Effector memory CD8-positive, alpha-beta T cell (primary cell): ENCODE results near the gene ZNF335.

ENCODE experiments used
- ATAC-seq: fragments of 150-1000 bp; cut with Tn5 transposase; replicated peaks from 2 replicates; pipeline ENCODE4 v1.10.0; 2021; ENCODE audit warnings: mild to moderate bottlenecking, moderate library complexity
- DNase-seq, 3 experiments: peaks; one replicate each; pipeline ENCODE4 v3.0.0; 2021
- H3K27ac Mint-ChIP-seq, 2 donors: one replicate each; pipeline ENCODE4 v1.8.0; 2022; ENCODE audit warnings: mild to moderate bottlenecking in 2 of 2, mixed read lengths in 2 of 2, moderate library complexity in 2 of 2
- H3K27me3 Mint-ChIP-seq, 2 donors: one replicate each; pipeline ENCODE4 v1.8.0; 2022; ENCODE audit warnings: mixed read lengths in 2 of 2
- H3K36me3 Mint-ChIP-seq: one replicate; pipeline ENCODE4 v1.8.0; 2022; ENCODE audit warnings: mild to moderate bottlenecking, moderate library complexity, mixed read lengths; ENCODE audit not compliant: insufficient read depth
- H3K4me1 Mint-ChIP-seq, 2 donors: one replicate each; pipeline ENCODE4 v1.8.0; 2022; ENCODE audit warnings: low read depth in 2 of 2, mixed read lengths in 2 of 2
- H3K4me3 Mint-ChIP-seq, 2 donors: one replicate each; pipeline ENCODE4 v1.8.0; 2022; ENCODE audit warnings: mild to moderate bottlenecking in 2 of 2, mixed read lengths in 2 of 2, moderate library complexity in 2 of 2
- H3K9me3 Mint-ChIP-seq, 2 donors: one replicate each; pipeline ENCODE4 v1.8.0; 2022; ENCODE audit warnings: mixed read lengths in 2 of 2

ZNF335 gene

DNA sequence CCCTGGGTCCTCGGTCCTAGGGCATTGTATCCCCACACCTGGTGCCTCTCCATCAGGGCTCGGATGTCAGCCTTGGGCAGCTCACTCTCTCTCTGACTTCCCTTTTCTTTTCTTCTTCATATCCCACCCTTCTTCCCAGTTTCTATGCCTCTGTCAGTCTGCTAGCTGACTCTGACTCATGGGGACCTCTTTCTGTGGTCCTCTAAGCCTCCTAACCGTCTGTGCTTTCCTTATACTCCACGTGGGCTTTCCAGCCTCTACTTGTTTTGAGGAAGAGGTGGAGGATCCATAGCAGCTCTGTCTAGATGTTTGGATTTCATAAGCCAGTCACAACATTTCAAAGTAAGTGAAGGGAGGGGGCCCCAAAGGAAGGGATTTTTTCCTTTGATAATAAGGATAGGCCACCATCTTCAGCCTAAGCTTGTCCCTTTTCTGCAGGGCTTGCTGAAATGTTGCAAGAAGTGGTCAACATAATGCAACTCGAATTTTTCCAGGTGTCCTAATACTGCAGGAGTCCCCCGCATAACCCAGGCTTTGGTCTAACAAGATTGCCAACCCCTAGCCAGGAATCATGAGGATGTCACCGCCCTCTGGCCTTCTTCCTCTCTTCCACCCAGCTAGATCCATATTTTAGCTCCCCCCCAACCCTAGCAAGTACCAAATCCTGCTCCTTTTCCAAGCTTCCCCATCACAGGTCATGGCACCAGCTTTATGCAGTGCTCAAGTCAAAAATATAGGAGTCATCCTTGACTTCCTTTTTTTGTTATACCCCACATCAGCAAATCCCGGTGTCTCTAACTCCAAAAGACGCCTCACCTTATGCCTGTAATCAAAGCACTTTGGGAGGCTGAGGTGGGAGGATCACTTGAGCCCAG, 51.3 kb downstream of the ZNF335 start:
- DNase-seq (no peak), ATAC-seq (no peak)
- no peaks in the 10 kb centered on the region for H3K36me3 Mint-ChIP-seq
- H3K4me1 Mint-ChIP-seq: no peaks in the 10 kb centered on the region
- H3K4me3 Mint-ChIP-seq: no peak overlapping the region
- H3K27ac Mint-ChIP-seq: no peak overlapping the region
- peaks cover 29 to 64% of the 10 kb centered on the region in 2 donors for H3K27me3 Mint-ChIP-seq
- H3K9me3 Mint-ChIP-seq: no peaks in the 10 kb centered on the region

DNA sequence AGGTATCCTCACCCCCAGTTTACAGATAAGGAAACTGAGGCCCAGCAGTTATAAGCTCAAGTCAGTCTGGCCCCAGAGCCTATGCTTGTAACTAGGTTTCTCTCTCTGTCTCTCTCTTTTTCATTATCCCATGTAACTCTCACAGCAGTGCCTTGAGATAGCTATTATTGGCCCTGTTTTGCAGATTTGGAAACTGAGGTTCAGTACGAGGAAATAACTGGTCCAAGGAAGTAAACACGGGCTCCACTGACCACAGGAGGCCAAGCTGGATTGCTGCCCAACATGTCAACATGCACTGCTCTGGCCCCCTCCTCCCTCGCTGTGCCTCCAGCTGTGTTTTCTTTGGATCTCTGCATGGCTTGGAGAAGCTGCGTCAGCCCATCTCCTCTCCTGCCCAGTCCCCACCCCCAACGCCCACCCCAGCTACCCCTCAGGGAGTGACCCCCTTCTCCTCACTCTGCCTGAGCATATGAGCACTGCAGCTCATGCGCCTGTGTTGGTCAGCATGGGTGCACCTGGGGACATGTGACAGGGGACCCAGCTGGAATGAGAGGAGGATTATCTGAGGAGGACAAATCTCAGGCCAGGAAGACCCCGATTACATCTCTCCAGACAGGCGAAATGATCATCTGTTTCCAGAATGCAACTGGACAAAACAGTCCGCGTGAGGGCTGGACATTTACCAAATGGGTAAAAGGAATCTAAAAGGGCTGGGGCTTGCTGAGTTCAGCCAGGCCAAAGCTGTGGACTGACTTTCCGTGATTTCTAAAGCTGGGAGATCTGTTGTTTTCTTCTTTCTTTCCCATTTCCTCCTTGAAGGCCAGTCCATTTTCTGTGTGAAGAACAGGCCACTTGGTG, 52.2 kb downstream of the ZNF335 start:
- DNase-seq: no peak
- no peak for ATAC-seq
- Mint-ChIP-seq H3K4me1 (no peaks in the 10 kb centered on the region), H3K27me3 (peaks cover 29 to 72% of the 10 kb centered on the region in 2 donors), H3K36me3 (no peaks in the 10 kb centered on the region), H3K4me3 (no peak overlapping the region), H3K27ac (no peak overlapping the region), H3K9me3 (no peaks in the 10 kb centered on the region)

DNA sequence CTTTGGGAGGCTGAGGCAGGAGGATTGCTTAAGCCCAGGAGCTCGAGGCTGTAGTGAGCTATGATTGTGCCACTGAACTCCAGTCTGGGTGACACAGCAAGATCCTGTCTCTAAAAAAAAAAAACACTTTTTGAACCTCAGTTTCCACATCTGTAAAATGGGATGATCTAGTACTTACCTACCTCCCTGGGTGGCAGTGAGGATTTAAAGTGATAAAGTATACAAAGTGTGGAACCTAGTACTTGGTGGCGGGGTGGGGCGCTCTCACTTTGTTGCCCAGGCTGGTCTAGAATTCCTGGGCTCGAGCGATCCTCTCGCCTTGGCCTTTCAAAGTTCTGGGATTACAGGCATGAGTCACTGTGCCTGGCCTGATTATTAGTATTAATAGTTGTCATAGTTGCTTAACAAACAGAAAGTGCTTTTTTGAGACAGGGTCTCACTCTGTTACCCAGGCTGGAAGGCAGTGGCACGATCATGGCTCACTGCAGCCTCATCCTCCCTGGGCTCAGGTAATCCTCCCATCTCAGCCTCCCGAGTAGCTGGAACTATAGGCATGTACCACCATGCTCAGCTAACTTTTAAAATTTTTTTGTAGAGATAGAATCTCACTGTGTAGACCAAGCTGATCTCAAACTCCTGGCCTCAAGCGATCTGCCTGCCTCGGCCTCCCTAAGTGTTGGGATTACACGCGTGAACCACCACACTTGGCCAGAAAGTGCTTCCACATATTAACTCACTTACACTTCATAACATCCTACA, 53.0 kb downstream of the ZNF335 start:
- no peak overlapping the region for H3K4me3 Mint-ChIP-seq
- no peaks in the 10 kb centered on the region for H3K36me3 Mint-ChIP-seq
- ATAC-seq (no peak), DNase-seq (no peak)
- no peak overlapping the region for H3K27ac Mint-ChIP-seq
- no peaks in the 10 kb centered on the region for H3K4me1 Mint-ChIP-seq
- no peaks in the 10 kb centered on the region for H3K9me3 Mint-ChIP-seq
- H3K27me3 Mint-ChIP-seq: peaks cover 29 to 72% of the 10 kb centered on the region in 2 donors

DNA sequence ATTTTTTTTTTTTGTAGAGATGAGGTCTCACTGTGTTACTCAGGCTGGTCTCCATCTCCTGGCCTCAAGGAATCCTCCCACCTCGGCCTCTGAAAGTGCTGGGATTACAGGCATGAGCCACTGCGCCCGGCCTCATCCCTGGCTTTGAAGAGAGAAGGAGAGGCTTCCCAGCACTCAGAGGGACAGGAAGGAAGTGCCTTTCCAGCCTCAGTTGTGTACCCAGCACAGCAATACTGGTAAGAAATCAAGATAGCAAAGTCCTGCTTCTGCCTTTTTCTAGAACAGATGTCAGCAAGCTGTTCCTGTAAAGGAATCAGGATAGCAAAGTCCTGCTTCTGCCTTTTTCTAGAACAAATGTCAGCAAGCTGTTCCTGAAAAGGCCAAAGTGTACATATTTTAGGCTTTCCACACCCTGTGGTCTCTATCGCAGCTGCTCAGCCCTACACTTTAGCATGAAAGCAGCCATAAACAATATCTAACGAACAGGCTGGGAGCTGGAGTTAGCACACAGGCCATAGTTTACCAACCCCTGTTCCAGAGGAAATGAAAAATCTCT, 53.7 kb downstream of the ZNF335 start:
- H3K27ac Mint-ChIP-seq: no peak overlapping the region
- H3K9me3 Mint-ChIP-seq: no peaks in the 10 kb centered on the region
- no peaks in the 10 kb centered on the region for H3K4me1 Mint-ChIP-seq
- no peak overlapping the region for H3K4me3 Mint-ChIP-seq
- H3K36me3 Mint-ChIP-seq: no peaks in the 10 kb centered on the region
- H3K27me3 Mint-ChIP-seq: peaks cover 29 to 72% of the 10 kb centered on the region in 2 donors
- ATAC-seq (no peak), DNase-seq (no peak)

DNA sequence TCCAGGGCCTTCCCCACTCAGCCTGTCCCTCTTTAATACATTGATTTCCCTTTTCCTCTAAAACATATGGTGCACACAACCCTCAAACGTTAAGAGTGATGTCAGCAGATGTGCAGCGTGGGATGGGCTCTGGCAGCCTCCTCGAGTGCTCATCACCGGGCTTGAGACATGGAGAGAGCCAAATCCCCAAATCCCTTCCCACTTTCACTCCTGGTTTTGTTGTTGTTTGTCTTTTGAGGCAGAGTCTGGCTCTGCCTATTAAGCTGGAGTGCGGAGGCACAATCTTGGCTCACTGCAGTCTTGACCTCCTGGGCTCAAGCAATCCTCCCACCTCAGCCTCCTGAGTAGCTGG, 54.2 kb downstream of the ZNF335 start:
- Mint-ChIP-seq H3K27me3 (peaks cover 29 to 70% of the 10 kb centered on the region in 2 donors), H3K4me1 (no peaks in the 10 kb centered on the region), H3K4me3 (no peak overlapping the region), H3K36me3 (no peaks in the 10 kb centered on the region), H3K27ac (no peak overlapping the region), H3K9me3 (no peaks in the 10 kb centered on the region)
- DNase-seq: no peak
- no peak for ATAC-seq

DNA sequence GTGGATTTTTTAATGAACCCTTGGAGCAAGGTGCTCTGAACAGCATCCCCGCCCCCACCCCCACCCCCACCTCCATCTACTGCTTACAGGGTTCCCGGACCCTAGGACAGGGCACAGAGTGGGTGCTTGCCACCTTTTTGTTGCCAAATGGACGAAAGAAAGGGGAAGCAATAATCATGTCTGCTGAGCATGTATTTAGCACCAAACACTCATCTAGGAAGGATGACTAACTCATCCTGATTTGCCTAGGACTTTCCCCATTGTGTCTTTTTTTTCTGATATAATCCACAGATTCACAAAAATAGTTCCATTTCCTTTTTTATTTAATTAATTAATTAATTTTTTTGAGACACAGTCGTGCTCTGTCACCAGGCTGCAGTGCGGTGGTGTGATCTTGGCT, 58.9 kb downstream of the ZNF335 start:
- Mint-ChIP-seq H3K4me1 (peaks cover 11 to 16% of the 10 kb centered on the region in 2 donors), H3K36me3 (peaks cover 6% of the 10 kb centered on the region), H3K9me3 (no peaks in the 10 kb centered on the region), H3K4me3 (no peak overlapping the region), H3K27me3 (peaks cover 6 to 29% of the 10 kb centered on the region in 2 donors), H3K27ac (no peak overlapping the region)
- ATAC-seq (no peak), DNase-seq (no peak)

DNA sequence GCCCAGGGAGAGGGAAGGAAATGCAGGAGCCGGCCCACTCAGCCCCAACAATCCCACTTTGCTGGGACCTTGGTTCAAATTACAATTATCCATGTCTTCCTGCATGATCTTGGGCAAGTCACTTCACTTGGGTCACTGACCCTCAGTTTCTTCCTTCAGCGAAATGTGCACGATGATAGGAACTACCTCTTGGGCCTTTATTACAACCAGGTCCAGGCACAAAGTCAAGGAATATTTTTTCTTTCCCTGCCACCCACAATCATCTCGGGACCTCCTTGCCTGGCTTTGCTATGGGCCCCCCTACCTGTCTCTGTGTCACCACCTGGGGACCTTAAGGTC, 59.7 kb downstream of the ZNF335 start:
- no peaks in the 10 kb centered on the region for H3K9me3 Mint-ChIP-seq
- peak overlapping the region; percentile 68 to 85 for H3K4me3 Mint-ChIP-seq
- peaks cover 11 to 16% of the 10 kb centered on the region in 2 donors for H3K4me1 Mint-ChIP-seq
- DNase-seq (no peak), ATAC-seq (no peak)
- peak overlapping the region in 1 of 2 donors; percentile 41 for H3K27ac Mint-ChIP-seq
- peaks cover 6% of the 10 kb centered on the region for H3K36me3 Mint-ChIP-seq
- H3K27me3 Mint-ChIP-seq: peaks cover 0 to 21% of the 10 kb centered on the region in 2 donors

DNA sequence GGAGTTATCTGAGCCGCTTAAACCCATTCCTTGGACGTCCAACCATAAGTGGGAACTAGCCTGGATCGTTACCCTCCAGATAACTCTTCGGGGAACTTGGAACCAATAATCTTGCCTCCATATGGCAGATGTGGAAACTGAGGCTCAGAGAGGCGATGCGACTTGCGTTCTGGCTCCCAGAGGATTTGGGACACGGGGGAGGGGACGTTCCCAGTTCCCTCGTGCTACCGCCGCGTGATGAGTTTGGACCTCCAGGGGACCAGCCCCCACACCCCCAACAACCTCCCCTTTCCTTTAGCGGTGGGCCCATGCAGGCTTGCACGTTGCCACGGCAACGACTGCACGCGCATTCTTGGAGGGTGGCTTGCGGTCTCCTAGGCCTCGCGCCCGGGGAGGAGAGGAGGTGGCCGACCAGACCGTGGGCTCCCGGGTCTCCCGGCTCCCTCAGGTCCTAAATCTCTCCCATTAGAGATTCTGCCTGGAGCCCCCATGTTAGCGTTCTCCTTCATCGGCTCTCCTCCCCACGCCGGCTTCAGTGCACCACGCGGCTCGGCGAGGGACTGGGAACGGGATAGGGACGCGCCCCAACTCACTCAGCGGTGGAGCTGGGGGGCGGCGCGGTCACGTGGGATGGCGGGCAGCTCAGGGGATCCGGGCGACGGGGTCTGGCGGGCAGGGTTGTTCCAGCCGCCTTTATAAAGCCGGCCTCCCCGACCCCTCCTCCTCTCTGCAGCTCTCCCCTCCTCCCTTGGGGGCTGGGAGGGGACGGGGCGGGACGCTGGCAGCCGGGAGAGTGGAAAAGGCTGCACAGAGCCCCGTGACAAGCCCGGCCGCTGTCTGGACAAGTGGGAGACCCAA, 60.3 kb downstream of the ZNF335 start, which contains the start of gene PLTP:
PLTP (minus strand) TSS at position 670 of the 858 bp plus-strand sequence. CDS start 703 bp downstream, outside the sequence.
- Mint-ChIP-seq H3K27me3 (peaks cover 0 to 18% of the 10 kb centered on the region in 2 donors), H3K27ac (peak within 1 kb of the TSS; percentile 41 to 50)
- ATAC-seq: peak; percentile 47

DNA sequence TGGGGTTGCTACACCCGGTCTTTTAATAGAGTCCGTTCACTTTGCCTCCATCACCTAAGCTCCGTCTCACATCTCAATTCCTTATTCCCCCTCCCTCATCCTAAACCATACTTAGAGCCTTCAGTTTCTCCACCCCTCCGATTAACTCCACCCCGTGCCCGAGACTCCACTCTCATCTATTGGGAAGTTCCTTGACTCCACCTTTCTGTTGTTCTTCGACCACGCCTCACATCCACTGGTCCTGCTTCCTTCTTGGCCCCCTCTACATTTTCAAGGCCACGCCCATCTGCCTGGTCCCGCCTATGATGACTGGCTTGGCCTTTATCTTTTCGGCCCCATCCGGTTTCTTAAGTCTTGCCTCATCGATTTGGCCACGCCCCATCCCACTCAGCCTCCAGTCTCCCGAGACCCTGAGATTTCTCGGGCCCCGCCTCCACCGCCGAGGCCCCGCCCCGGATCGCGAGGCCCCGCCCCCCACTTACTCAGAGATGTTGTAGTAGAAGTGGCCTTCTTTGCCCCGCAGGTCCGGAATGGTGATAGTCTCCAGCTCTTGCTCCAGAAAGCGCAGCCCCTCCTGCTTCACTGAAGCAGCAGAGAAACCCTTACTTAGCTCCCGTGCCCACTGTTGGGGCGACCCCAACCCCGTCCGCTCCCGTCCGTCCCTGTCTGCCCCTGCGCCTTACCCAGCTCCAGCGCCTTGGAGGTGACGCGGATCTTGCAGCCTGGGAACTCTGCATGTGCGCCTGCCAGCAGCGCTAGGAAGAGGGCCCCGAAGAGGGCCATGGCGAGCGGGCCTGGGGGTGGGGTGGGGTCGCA, 61.1 kb downstream of the ZNF335 start:
- ATAC-seq (peak; percentile 84), DNase-seq (peak; percentile 87 to 92 (median 88))
- Mint-ChIP-seq H3K4me1 (peaks cover 11 to 16% of the 10 kb centered on the region in 2 donors), H3K27ac (peak overlapping the region; percentile 33 to 50), H3K4me3 (peak overlapping the region; percentile 68 to 85), H3K36me3 (peaks cover 6% of the 10 kb centered on the region), H3K27me3 (peaks cover 0 to 9% of the 10 kb centered on the region in 2 donors), H3K9me3 (no peaks in the 10 kb centered on the region)

More for the DNA sequence above, 60.3 kb downstream of the ZNF335 start, which contains the start of gene PLTP:
- H3K4me3 Mint-ChIP-seq: peak within 1 kb of the TSS; percentile 68 to 85
- H3K4me1 Mint-ChIP-seq: peaks cover 11 to 16% of the 10 kb centered on the region in 2 donors
- no peaks in the 10 kb centered on the region for H3K9me3 Mint-ChIP-seq
- peak; percentile 35 to 39 (median 38) for DNase-seq
- peaks cover 6% of the 10 kb centered on the region for H3K36me3 Mint-ChIP-seq

DNA sequence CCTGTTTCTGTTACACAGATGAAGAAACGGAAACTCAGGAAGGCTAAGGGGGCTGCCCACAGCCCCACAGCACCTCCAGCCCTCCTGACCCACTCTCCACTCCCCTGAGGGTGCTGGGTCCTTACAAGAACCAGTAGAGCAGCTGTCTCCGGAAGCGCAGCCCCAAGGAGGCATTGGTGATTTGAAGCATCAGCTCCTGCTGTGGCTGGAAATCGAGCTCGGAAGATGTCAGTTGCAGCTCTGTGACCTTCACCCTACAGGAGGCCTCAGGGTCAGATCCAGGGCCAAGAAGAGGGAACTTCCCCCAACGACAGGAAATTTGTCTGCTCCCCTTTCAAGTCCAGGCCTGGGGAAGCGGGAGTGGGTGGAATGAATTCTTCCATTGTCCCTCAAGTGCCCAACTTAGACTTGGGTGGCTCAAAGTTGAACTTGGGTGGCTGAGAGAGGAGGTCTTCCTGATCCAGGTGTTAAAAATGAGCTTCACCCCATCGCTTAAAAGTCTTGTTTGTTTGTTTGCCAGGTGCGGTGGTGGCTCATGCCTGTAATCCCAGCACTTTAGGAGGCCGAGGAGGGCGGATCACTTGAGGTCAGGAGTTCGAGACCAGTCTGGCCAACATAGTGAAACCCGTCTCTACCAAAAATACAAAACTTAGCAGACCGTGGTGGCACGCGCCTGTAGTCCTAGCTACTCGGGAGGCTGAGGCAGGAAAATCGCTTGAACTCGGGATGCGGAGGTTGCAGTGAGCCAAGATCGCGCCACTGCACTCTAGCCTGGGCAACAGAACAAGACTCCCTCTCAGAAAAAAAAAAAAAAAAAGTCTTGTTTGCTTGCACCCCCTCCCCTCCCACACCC, 62.0 kb downstream of the ZNF335 start:
- DNase-seq: no peak
- H3K4me1 Mint-ChIP-seq: peaks cover 11 to 16% of the 10 kb centered on the region in 2 donors
- H3K27me3 Mint-ChIP-seq: peaks cover 0 to under 1% of the 10 kb centered on the region in 2 donors
- H3K36me3 Mint-ChIP-seq: peaks cover 6% of the 10 kb centered on the region
- ATAC-seq: no peak
- H3K27ac Mint-ChIP-seq: peak overlapping the region; percentile 33 to 50
- no peaks in the 10 kb centered on the region for H3K9me3 Mint-ChIP-seq
- peak overlapping the region; percentile 68 to 85 for H3K4me3 Mint-ChIP-seq

DNA sequence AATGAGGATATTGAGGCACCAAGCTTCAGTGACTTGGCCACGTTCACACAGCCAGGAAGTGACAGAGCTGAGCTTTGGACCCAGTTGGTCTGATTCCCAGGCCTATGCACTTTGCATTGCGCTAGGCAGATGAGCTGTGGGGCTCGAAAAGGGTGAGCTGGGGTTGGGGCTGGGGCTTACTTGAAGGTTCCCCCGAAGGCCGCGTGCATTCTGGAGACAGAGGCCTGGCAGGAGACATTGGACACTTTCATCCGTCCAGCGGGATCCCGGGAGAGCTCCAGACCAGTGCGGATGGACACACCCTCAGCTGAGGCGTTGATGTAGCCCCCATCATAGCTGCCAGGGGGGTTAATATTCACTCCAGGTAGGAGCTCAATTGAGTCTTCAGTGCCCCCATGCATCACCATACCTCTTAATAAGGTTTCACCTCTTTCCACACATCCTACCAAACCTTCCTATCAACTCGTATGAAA, 62.6 kb downstream of the ZNF335 start:
- no peak for ATAC-seq
- H3K4me1 Mint-ChIP-seq: peaks cover 11 to 16% of the 10 kb centered on the region in 2 donors
- H3K27me3 Mint-ChIP-seq: no peaks in the 10 kb centered on the region
- no peak overlapping the region for H3K4me3 Mint-ChIP-seq
- H3K36me3 Mint-ChIP-seq: peaks cover 6% of the 10 kb centered on the region
- H3K27ac Mint-ChIP-seq: no peak overlapping the region
- no peaks in the 10 kb centered on the region for H3K9me3 Mint-ChIP-seq
- DNase-seq: no peak
